IPS-18c (cell line): ENCODE measurements around the gene PMEPA1.

Source experiments
- H3K4me3 ChIP-seq: 2 replicates; pipeline ENCODE4 v1.7.0; 2013; ENCODE audit warnings: low read depth, mild to moderate bottlenecking, low read length, moderate library complexity; ENCODE audit not compliant: insufficient read depth
- H3K9me3 ChIP-seq: one replicate; pipeline ENCODE4 v1.6.1; 2013; ENCODE audit warnings: mild to moderate bottlenecking, low read length, moderate library complexity; ENCODE audit not compliant: control insufficient read depth, insufficient read depth

PMEPA1 gene, protein sequence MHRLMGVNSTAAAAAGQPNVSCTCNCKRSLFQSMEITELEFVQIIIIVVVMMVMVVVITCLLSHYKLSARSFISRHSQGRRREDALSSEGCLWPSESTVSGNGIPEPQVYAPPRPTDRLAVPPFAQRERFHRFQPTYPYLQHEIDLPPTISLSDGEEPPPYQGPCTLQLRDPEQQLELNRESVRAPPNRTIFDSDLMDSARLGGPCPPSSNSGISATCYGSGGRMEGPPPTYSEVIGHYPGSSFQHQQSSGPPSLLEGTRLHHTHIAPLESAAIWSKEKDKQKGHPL

DNA sequence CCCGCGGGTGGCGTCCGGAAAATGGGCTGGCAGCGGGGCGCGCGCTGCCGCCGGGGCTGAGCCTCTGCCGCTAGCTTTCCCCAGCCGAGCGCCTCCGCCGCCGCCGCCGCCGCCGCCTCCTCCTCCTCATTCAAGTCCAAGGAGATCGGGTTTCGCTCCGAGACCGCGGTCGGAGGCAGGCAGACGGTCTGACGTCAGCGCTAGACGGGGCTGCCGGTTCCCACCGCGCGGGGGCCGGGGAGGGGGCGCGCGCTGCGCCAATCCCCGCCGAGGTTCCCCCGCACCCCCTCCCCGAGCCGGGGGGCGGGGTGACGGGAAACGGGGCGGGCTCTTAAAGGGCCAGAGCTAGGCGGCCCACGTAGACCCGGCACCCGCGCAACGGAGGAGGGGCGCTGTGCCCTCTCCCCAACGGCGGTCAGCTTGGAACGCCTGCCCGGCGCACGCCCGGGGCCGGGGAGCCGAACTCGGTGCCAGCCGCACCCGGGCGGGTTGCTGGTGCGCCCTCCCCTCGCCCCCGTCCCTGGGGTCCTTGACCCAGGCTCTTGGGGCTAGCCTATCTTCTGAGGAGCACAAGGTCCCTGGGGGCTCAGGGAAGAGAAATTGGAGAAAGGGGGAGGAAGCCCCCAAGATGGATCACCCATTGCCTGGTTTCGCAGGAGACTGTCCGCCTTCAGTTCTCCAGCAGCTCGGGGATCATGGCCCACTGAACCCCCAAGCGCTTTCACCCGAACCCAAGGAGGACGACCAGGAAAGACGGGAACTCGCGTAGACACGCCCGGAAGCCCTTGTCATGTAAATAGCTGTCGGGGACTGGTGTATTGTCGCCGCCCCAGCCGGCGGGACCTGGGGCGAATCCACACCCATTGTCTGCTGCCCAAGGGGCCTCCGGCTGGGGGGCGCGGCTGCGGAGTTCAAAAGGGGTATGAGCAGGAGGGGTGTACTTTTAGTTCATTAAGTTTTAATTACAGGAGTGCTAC lies at the start of gene PMEPA1:
PMEPA1 (minus strand) TSS at position 193 of the 977 bp plus-strand sequence. CDS start 433 bp downstream, outside the sequence.
- Histone ChIP-seq H3K9me3 (peaks cover 3% of the 10 kb centered on the region), H3K4me3 (peak within 1 kb of the TSS; percentile 73)

GRCh38 chr20:57757767-57758166 lies 48.0 kb upstream of the PMEPA1 start:
- H3K4me3 ChIP-seq, result no peak overlapping the region
- no peaks in the 10 kb centered on the region for H3K9me3 ChIP-seq

GRCh38 chr20:57756921-57757320 lies 47.1 kb upstream of the PMEPA1 start:
- Histone ChIP-seq H3K9me3 (no peaks in the 10 kb centered on the region), H3K4me3 (no peak overlapping the region)

- H3K9me3 ChIP-seq, result no peaks in the 10 kb centered on the region
- no peak overlapping the region for H3K4me3 ChIP-seq
Observed at GRCh38 chr20:57756213-57756612, 46.4 kb upstream of the PMEPA1 start.

DNA sequence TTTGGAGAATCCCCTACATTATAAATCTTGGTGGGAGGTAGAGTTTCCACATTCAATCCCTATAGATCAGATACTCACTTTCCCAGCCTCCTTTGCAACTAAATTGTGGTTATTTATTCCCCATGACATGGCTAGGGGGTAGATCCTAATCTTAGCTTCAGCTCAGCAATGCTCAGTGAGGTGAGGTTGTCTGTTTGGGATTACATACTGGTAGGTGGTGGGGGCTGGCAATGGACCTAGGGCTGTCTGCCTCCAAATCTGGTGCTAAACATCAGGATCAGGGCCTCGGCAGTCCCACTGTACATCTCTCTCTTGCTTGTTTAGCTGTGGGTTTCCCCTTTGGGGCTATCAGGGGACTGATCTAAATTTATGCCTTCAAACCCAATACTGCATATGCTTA lies 45.8 kb upstream of the PMEPA1 start:
- H3K4me3 ChIP-seq, result no peak overlapping the region; the same call in 1 of the 2 replicates
- H3K9me3 ChIP-seq, result no peaks in the 10 kb centered on the region

DNA sequence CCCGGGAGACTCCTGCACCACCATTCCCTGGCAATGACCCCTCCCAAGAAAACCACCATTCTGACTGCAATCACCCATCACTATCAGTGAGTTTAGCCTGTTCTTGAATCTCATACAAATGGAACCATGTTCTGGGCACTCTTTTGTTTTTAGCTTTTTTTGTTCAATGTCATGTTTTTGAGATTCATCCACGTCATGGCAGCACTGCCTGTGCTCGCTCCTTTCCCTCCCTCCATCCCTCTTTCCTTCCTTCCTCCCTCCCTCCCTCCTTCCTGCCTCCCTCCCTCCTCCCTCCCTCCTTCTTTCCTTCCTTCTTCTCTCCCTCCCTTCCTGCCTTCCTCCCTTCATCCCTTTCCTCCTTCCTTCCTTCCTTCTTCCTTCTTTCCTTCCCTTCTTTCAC lies 44.4 kb upstream of the PMEPA1 start:
- H3K4me3 ChIP-seq, result no peak overlapping the region
- no peaks in the 10 kb centered on the region for H3K9me3 ChIP-seq

DNA sequence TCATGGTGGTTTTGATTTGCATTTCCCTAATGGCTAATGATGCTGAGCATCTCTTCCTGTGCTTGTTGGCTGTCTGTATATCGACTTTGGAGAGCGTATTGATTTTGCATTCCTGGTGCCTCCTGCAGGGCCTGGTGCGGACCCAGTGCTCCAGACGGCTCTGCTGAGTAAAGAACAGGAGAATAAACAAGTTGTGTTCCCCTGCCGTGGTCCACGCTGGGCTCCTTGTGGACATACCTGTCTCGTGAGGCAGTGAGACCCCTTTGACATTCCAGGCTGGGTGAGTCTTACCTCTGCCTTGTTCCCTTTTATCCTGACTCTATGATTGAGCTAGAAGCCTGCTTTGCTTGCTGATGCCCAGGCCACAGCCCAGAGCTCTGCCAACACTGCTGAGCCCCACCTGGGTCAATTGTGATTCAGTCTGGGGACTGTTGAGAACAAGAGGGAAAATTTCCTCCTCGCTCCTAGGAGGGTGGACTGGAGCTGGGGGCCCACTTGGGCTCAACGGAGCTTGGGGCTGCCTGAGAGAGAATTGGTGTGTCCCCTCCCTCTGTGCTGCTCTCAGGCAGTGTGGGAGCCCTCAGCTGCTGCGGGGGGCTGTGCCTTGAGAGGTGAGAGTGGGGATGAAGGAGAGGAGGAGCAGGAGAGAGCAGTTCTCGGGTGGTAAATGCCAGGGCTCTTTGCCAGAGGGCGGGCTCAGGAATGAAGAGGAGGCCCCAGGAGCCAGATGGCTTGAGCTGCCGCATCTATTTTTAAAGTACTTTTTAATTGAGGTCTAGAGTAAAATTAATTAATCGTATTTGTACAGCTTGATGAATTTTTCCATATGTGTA lies 43.7 kb upstream of the PMEPA1 start:
- Histone ChIP-seq H3K9me3 (no peaks in the 10 kb centered on the region), H3K4me3 (no peak overlapping the region; the same call in 1 of the 2 replicates)

DNA sequence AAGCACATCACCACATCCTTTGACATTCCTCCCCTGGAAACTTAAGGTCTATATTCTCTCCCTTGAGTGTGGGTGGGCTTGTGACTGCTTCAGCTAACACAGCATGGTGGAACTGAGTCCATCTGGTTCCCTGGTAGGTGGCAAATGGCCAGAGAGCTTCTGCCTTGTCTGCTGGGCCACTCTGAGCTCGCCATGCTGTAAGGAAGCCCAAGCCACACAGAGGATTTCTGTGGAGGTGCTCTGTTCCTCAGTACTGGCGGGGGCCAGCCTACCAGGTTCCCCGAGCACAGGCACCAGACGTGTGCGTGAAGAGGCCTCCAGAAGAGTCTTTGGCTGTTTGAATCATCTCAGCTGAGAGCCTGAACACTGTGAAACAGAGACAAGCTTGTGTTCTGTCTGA lies 41.6 kb upstream of the PMEPA1 start:
- no peaks in the 10 kb centered on the region for H3K9me3 ChIP-seq
- no peak overlapping the region for H3K4me3 ChIP-seq

GRCh38 chr20:57749869-57750268 lies 40.1 kb upstream of the PMEPA1 start:
- Histone ChIP-seq H3K9me3 (no peaks in the 10 kb centered on the region), H3K4me3 (no peak overlapping the region)

- no peak overlapping the region for H3K4me3 ChIP-seq
- H3K9me3 ChIP-seq, result no peaks in the 10 kb centered on the region
Observed at GRCh38 chr20:57749131-57749690, 39.4 kb upstream of the PMEPA1 start.

DNA sequence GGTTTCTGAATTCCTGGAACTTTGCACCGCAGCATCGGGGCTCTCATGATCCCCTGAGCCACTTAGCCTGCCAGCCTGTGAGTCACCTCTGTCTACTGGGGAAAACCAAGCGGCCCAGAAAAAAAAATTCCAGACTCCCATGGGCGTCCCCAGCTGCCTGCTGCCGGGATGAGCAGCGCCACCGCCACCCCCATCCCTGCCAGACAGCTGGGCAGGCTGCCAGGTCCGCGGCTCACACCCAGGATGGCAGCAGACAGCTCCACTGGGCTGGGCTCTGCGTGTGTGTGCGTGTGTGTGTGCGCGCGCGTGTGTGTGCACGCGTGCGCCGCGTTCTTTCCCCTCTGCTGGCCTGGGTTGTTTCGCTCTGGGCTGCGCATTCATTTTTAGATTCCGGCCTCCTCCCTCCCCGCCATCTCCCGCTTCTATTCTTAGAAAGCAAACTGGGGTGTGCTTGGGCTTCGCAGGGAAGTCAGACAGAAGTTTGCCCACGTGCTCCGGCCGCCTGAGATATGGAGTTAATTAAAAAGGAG lies 38.9 kb upstream of the PMEPA1 start:
- Histone ChIP-seq H3K4me3 (no peak overlapping the region), H3K9me3 (no peaks in the 10 kb centered on the region)

DNA sequence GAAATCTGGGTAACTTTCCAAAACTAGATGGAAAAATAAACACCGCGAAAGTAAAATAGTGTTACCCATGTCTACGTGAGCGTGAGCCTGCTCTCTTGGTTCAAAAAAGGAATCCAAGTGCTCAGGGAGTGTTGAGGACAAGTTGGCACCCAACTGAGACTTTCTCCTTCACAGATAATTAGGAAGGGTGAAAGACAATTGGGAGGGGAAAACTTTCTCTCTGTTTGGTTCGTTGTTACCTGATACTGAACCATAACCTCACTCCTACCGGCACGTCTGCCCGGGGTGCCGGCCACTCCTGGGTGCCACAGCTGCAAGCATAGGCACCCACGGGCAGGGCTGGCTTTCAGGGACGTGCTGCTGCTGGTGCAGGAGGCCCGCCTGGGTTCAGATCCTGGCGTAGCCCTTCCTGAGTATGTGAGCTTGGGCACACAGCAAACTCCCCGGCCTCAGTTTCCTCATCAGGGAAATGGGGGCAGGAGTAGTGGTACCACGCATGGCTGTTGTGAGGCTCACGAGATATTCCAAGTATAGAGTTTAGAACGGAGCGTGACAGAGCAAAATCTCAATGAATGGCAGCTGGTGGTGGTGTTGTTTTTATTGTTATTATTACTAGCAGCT lies 38.2 kb upstream of the PMEPA1 start:
- H3K9me3 ChIP-seq, result no peaks in the 10 kb centered on the region
- no peak overlapping the region for H3K4me3 ChIP-seq

DNA sequence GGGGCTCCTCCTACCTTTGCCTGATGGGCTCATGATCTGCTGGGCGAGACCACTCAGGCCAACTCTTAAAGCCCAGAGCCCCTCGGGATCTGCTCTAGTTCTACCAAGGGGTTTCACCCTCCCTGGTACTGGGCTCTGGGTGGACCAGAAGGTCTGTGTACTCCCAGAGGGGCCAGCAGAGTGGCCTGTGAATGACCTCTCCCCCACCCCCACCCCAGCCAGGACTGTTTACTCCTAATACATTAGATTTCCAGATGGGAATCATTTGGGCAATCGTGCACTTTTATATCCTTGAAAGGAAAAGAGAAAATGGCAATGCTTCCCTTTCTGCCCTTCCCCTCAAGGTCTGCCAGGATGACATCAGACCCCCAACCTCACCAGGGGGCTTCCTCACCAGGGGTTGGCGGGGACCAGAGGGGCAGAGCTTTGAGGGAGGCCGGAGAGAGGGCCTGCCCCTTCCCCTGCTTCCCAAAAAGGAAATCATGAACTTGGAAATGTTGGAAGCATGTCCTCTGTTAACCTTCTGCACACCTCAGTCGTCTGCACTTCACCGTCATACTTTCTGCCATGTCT lies 37.1 kb upstream of the PMEPA1 start:
- H3K9me3 ChIP-seq, result no peaks in the 10 kb centered on the region
- H3K4me3 ChIP-seq, result no peak overlapping the region

DNA sequence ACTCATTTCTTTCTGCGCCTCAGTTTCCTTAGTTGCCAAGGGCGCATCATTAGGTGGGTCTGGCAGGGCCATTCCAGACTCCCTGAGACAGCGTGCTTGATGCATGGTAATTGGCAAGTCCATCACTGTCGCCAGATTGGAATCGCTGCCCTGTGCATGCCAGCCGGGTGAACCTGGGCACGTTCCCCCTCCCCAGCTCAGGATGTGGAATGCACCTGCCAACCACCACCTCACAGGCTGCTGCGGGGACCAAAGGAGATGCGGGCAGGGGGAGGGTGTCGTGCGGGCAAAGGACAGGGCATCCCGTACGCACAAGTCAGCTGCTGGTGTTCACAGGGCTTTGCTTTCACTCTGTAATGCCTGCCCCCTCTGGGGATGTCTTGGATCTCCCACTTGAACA lies 36.4 kb upstream of the PMEPA1 start:
- H3K4me3 ChIP-seq, result no peak overlapping the region

DNA sequence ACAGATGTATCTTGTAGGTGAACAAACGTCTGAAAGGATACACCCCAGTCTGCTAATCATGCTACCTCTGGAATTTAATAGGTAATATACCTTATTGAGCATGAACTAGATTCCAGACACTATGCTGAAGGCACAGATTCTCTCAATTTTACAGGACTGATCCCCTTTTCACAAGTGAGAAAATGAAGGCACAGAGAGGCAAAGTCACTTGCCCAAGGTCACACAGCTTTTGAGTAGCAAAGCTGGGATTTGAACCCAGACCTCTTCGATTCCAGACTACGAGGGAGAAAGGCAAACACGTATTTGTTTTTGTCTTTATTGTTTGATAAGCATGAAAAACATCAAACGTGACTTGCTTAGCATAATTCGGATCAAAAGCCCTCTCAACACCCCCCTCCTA lies 34.4 kb upstream of the PMEPA1 start:
- Histone ChIP-seq H3K9me3 (no peaks in the 10 kb centered on the region), H3K4me3 (no peak overlapping the region)

More for the DNA sequence above, 36.4 kb upstream of the PMEPA1 start:
- H3K9me3 ChIP-seq, result no peaks in the 10 kb centered on the region

- Histone ChIP-seq H3K4me3 (no peak overlapping the region), H3K9me3 (no peaks in the 10 kb centered on the region)
Observed at GRCh38 chr20:57743450-57744095, 33.8 kb upstream of the PMEPA1 start.
